Astrocyte (in vitro differentiated cells and primary cell): Measurements from ENCODE around the gene ADAMTSL2.

ENCODE experiments used
- CTCF ChIP-seq: IDR thresholded peaks from 2 replicates; pipeline ENCODE4 v1.5.1; 2011; ENCODE audit warnings: low read depth, mild to moderate bottlenecking, inconsistent platforms, low read length, moderate library complexity; ENCODE audit not compliant: insufficient read depth
- EZH2 ChIP-seq: IDR thresholded peaks from 2 replicates; pipeline ENCODE4 v1.6.1; 2012; ENCODE audit warnings: mild to moderate bottlenecking, low read length, inconsistent platforms; ENCODE audit not compliant: insufficient read depth

DNA sequence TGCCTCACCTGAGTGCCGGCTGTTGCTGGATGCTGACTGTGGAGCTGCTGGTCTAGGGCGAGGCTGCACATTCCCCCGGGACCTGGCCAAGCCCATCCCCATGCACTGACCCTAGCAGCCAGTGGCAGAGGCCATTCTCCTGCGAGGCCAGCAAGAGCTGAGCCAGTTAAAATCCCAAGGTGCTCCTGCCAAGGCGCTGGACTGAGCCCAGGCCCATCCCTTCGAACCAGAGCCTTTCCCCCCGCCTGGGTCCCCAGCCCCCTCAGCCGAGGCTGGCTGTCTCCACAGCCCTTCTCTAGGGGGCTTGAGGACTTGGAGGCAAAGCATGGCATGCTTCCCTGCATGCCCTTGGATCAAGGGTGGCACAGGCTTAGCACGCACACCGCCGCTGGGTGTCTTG lies 1.6 kb downstream of the ADAMTSL2 start:
- TF ChIP-seq CTCF (no peak), EZH2 (no peak)
